ENCODE measurements around the gene KYNU.

KYNU gene

GRCh38 chr2:142973160-142973821, 95.8 kb downstream of the KYNU start:
- no peak for DNase-seq

GRCh38 chr2:142973822-142974207, 96.4 kb downstream of the KYNU start:
- DNase-seq = no peak

GRCh38 chr2:142974288-142975024, 97.0 kb downstream of the KYNU start:
- DNase-seq = no peak

- DNase-seq = no peak
These were observed 97.8 kb downstream of the KYNU start for GRCh38 chr2:142975239-142975638.

DNA sequence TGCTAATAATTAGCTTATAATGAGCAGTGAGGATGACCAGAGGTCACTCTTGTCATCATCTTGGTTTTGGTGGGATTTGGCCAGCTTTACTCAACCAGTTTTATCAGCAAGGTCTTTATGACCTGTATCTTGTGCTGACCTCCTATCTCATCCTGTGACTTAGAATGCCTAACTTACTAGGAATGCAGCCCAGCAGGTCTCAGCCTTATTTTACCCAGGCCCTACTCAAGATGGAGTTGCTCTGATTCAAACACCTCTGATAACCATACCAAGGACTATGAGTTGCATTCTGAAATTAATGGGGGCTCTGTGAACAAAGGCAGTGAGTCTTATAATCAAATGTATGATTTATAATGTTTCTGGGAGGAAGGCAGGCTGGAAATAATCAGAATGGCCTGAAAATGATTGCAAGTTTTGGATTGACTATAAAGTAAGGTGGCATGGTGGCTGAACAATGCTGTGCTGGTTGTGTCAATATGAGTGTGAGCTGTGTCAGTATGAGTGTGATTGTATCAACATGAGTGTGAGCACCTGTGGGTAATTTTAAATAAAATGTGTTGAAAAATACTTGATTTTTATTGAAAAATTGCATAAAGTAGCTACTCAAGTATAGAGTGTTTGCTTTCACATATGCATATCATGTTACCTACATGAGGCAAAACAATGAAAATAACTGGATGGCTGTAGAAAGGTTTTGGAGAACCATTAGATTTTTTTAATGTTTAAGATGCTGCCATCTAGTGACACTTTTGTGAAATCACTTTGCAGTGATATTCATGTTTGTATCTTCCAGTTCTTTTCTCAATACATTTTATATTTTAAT, 103.0 kb downstream of the KYNU start:
- DNase-seq = no peak

GRCh38 chr2:142981069-142981378, 103.6 kb downstream of the KYNU start:
- no peak for DNase-seq

- no peak for DNase-seq
These were observed 104.3 kb downstream of the KYNU start for GRCh38 chr2:142981756-142982155.

DNA sequence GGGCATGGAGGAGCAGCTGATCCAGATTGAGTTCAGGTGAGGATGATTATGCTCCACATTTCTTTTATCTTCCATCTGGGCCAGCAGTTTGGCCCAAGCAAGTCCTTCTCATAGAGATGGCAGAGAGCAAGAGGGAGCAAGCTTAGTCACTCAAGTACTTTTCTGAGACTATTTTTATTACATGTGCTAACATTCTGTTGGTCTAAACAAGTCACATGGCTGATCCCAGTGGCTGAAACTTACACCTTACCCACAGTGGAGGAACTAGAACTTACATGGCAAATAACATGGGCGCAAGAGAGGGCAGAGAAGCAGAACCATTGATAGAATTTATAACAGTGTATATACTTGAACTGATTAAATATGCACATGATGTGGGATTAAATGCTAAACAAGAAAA, 105.7 kb downstream of the KYNU start:
- DNase-seq = no peak

DNA sequence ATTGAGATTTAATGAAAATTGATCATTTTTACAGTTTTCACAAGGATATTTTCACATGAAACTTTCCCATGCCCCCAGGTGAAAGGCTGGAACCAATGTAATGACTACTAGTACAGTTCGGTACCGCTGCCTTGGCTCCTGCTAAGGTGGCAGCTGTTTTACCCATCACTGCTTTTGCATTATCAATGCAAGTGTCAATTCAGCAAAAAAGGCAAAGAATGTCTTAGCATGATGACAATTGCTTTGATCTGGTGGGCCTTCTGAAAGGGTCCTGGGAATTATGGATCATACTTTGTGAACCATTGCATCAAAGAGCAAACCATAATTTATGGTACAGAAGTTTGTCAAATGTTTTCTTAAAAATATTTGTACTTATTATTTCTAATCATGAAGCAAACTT, 107.2 kb downstream of the KYNU start:
- DNase-seq = no peak

GRCh38 chr2:142987044-142987443, 109.6 kb downstream of the KYNU start:
- DNase-seq = no peak

DNA sequence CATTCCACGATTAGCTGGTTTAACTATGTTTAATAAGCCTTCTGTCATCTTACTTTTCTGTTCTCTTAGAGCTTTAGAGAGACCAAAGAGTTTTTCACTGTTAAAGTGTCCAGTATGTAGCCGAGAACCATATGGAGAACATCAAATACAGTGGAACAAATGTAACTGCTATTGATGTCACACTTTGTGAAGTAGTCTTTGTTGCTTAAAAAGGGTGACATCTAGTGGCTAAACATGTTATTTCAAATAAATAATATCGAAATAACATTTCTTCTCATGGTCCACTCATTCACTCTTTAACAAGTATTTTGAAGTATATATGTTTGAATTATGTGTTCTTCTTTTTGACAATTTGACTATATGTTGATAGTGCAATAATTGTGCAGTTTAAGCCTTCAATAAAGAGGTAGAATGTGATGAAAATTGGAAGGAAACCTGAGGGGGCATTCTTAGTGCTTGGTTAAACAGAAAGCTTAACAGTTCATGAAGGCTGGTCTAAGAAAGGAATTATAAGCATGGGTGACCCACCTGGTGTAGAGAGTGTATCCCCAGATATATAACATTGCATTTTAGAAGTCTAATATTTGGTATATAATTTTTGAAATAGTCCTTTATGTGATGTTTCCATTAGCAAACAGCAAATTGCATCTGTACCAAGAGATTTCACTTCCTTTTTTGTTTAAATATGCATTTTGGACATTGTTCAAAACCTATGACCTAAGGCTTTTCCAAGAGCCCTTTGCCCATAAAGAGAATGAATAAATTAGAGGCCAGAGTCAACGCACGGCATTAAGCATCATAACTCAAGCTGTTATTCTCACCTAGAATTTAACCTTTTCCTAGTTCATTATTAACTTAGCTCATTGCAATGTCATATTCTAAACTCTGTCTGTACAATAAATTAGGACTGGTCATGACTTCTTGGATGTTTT, 112.1 kb downstream of the KYNU start:
- DNase-seq = no peak

DNA sequence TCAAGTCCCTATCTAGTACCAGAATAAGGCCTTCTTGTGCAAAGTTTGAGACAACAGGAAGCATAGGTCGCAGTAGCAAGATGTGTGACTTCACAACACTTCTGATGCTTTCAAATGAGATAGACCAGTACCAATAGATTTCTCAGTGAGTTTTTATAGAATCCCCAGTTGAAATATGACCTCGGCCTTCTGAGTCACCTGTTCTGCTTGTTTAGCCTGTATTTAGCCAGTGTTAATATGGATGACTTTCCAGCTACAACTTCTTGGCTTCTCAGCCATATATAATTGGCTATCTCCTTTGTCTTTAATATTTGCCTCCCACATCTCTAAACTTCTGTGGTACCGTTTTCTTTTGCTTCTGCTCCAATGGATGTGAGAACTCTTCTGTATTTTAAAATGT, 113.8 kb downstream of the KYNU start:
- no peak for DNase-seq

- no peak for DNase-seq
These were observed 115.4 kb downstream of the KYNU start for GRCh38 chr2:142992840-142993239.

GRCh38 chr2:142993771-142994170, 116.3 kb downstream of the KYNU start:
- no peak for DNase-seq

DNA sequence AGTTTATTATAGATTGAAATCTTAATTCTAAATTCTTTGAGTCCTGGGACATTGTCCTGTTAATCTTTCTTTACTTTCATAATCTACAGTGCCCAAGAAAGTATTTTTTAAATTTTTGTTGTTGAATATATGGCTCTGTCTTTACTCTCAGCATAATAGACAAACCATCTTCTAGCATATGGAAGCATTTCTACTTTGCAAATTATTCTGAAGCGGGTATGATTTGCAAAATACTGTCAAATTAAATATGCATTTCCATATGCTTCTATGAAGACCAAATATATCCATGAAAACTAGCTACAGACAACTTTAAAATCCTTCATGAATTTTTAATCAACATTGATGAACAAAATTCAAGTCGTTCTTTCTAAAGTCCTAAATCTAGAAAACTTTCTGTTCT, 117.2 kb downstream of the KYNU start:
- DNase-seq = no peak

- DNase-seq = no peak
These were observed 119.8 kb downstream of the KYNU start for GRCh38 chr2:142997231-142997630.

- no peak for DNase-seq
These were observed 123.1 kb downstream of the KYNU start for GRCh38 chr2:143000599-143000998.

GRCh38 chr2:143001501-143001900, 124.0 kb downstream of the KYNU start:
- DNase-seq = no peak

GRCh38 chr2:143015656-143016055, 138.2 kb downstream of the KYNU start:
- no peak for DNase-seq

DNA sequence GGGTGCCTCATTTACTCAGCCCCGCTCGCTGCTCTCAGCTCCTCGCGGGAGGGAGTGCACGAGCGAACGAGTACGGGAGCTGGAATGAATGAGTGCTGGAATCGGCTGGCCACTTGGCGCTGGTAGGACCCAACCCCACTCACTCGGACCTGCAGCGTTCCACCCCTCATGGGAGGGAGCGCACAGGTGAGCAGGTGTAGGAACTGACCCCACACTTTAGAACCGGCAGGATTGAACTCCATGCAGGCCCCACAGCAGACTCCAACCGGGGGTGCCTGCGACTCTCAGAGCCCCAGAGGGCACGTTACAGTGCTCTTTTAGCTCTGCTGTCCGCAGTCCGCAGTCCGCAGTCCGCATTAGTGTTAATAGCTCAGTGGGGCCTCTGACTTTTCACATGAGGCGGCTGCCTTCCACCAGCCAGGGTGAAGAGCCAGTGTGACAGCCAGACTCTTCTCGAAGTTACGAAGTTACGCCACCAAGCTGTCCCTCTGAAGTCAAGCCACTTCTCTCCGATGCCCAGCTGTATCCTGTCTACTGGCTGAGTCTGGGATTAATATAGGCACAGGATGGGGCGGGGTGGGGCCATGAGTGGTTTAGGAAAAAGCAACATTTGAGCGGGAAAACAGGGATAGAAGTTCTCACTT, 149.1 kb downstream of the KYNU start:
- DNase-seq = no peak

DNA sequence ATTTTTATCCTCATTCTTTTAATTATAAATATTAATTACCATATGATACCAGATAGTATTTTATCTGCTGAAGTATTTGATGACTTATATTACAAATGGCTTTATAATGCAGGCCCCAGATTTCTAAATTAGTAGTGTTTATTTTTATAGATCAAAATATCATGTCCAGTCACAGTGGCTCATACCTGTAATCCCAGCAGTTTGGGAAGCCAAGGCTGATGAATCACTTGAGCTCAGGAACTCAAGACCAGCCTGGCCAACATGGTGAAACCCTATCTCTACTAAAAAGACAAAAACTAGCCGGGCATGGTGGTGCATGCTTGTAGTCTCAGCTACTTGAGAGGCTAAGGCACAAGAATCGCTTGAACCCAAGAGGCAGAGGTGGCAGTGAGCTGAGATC, 151.7 kb downstream of the KYNU start:
- no peak for DNase-seq

DNA sequence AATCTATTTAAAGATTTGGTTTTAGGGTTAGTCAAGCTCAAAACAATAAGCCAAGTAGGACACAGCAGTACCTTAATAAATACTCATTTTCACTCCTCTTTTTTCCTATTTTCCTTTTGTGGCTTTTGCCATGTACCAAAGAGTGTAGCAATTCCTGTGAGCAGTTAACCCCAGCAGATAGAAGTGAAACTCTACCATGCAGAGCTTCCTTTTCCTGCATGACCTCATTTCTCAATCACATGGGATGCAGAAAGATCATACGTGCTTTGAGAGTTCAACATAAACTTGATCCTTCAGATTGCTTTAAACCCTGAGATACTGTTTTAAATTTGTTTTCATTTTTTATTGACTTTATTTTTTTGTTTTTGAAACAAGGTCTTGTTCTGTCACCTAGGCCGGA, 152.7 kb downstream of the KYNU start:
- DNase-seq = no peak
